Measurements from ENCODE around the gene JAZF1.

DNA sequence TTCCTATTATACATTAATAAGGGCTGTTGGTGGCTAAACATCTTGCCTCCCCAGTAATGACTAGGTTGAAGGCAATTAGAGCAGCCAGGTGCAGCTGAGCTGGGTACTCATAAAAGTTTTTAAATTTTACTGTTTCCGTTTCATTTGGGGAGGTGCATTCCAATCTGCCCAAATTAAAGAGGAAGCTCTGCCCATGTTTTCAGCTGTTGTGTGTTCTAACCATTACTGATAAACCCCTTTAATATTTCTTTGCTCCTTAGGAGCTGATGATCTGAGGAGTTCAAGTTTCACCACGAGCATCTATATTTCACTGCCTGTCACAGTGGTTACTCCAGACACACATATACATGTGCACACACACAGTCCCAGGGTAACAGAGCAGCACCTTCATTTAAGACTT, 94.4 kb downstream of the JAZF1 start:
- TF ChIP-seq, protein P1, sequence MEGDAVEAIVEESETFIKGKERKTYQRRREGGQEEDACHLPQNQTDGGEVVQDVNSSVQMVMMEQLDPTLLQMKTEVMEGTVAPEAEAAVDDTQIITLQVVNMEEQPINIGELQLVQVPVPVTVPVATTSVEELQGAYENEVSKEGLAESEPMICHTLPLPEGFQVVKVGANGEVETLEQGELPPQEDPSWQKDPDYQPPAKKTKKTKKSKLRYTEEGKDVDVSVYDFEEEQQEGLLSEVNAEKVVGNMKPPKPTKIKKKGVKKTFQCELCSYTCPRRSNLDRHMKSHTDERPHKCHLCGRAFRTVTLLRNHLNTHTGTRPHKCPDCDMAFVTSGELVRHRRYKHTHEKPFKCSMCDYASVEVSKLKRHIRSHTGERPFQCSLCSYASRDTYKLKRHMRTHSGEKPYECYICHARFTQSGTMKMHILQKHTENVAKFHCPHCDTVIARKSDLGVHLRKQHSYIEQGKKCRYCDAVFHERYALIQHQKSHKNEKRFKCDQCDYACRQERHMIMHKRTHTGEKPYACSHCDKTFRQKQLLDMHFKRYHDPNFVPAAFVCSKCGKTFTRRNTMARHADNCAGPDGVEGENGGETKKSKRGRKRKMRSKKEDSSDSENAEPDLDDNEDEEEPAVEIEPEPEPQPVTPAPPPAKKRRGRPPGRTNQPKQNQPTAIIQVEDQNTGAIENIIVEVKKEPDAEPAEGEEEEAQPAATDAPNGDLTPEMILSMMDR (IDR thresholded peaks at IDR 0.05), result no peak
- TF ChIP-seq POLR2A (IDR thresholded peaks at IDR 0.05), result no peak
